MM.1S (cell line): Measurements from ENCODE around the gene NAALADL2.

Source experiments
- CTCF ChIP-seq: fragments of 300-600 bp; sonication (generic); IDR thresholded peaks from 2 replicates; pipeline ENCODE4 v1.5.1; 2016; ENCODE audit warnings: antibody characterized with exemption, low read length, mixed read lengths
- EZH2 ChIP-seq: fragments of 300-600 bp; sonication (generic); optimal IDR thresholded peaks from 2 replicates; pipeline ENCODE3; 2017; ENCODE audit warnings: low read depth, mild to moderate bottlenecking, antibody characterized with exemption, low read length, mixed read lengths
- EZH2phosphoT487 ChIP-seq: fragments of 300-600 bp; sonication (generic); IDR thresholded peaks from 2 replicates; pipeline ENCODE4 v1.6.1; 2018; ENCODE audit warnings: antibody characterized with exemption, low read length

- TF ChIP-seq CTCF (no peak), EZH2 (no peak), EZH2phosphoT487 (no peak)
Observed at GRCh38 chr3:175107231-175107630, 248.1 kb downstream of the NAALADL2 start.
